GM19467 (cell line): ENCODE data around the gene LPP.

Source experiments
- ATAC-seq: cut with Tn5 transposase; IDR thresholded peaks from one replicate; pipeline ENCODE4 v1.9.1; 2021; ENCODE audit warnings: mild to moderate bottlenecking, moderate library complexity; ENCODE audit not compliant: unreplicated experiment

LPP gene

GRCh38 chr3:188218603-188219002 lies 64.6 kb downstream of the LPP start:
- no peak for ATAC-seq

DNA sequence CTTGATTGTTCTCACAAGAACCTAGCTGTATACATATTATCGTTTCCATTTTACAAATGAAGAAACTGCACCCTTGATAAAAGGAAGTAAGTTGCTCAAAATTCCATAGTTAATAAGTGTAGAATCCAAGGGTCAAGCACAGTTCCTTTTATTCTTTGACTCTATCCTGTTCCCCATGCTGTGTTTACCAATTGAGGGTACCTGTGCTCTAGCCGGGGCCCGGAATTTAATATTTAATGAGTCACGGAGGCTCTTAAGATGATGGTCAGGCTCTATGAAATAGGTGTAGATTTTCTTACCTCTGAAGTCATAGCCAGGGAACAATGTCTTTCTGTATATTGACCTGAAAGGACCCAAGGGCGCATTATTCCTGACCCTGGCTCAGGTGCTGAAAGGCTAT lies 65.2 kb downstream of the LPP start:
- ATAC-seq = no peak

GRCh38 chr3:188220097-188220788 lies 66.3 kb downstream of the LPP start:
- ATAC-seq = no peak

- no peak for ATAC-seq
Measured at GRCh38 chr3:188220988-188221818, 67.2 kb downstream of the LPP start.

GRCh38 chr3:188223936-188224335 lies 70.0 kb downstream of the LPP start:
- no peak for ATAC-seq

DNA sequence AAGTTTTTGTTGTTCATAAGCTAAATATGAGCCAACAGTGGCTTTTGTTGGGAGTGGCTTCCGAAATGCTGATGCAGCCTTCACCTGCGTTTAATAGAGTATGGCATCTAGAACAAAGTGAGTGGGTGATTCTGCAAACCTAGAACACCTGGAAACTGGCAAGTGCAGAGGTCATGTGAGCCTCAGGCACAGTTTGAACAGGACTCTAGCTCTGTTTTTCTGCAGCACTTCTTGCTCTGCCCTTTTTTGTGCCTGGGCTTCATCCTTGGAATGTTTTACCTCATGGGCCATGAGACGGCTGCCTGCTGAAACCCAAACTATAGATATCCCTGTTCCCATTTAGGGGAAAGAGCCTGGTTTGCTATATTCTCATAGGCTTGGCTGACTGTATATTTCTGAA lies 73.5 kb downstream of the LPP start:
- no peak for ATAC-seq

- ATAC-seq = no peak
Measured at GRCh38 chr3:188229177-188229576, 75.2 kb downstream of the LPP start.

- ATAC-seq = no peak
Measured at GRCh38 chr3:188229726-188230125, 75.8 kb downstream of the LPP start.

DNA sequence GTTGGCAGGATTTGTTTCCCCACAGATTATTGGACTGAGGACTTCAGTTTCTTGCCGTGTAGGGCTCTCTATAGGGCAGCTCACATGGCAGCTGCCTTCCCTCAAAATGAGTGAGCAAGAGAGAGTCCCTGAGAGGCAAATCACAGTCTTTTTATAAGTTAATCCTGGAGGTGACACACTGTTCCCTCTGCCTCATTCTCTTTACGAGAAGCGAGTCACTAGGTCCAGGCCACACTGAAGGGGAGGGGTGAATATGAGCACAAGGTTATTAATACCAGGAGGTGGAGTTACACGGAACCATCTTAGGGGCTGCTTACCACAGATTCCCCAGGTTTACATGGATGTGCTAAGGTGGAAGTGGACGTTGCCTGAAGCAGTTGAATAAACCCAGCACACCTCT lies 77.0 kb downstream of the LPP start:
- no peak for ATAC-seq

- no peak for ATAC-seq
Measured at GRCh38 chr3:188231456-188231855, 77.5 kb downstream of the LPP start.

DNA sequence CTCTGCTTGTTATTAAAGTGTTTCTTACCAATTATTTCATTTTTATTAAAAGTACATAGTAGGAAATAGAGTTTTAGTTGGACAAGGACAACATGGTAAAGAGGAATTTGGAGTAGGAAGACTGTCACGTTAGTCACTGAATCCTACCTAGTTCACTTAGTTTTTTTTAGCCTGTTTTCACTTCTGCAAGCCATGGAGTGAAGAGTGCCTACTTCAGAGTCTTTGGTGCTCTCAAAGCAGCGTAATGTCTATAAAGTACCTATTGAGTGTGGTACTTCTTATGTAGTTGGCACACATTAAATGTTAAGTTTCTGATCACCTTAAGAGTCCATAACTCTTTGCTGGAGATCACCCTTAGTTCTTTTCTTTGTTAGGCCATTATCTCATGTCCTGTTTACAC lies 78.7 kb downstream of the LPP start:
- no peak for ATAC-seq

GRCh38 chr3:188233320-188233719 lies 79.4 kb downstream of the LPP start:
- no peak for ATAC-seq

DNA sequence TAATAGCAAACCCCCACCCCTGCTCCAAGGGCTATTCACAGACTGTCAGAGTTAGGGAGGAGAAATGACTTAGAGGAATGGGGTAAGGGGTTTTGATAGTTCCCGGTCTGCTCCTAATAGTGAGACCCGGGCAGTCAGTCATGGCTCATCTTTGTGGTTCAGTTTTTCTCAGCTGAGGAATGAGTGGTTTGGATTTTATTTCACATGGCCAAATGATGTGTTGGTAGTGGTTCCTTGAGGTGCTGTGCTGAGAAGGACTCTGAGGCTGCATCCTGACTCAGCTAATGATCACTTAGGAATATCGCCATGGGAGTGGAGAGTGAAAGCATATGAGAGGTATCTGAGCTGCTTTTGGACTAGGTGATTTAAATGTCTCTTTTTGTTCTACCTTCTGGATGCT lies 80.2 kb downstream of the LPP start:
- ATAC-seq = no peak

GRCh38 chr3:188236271-188236670 lies 82.3 kb downstream of the LPP start:
- ATAC-seq = no peak

DNA sequence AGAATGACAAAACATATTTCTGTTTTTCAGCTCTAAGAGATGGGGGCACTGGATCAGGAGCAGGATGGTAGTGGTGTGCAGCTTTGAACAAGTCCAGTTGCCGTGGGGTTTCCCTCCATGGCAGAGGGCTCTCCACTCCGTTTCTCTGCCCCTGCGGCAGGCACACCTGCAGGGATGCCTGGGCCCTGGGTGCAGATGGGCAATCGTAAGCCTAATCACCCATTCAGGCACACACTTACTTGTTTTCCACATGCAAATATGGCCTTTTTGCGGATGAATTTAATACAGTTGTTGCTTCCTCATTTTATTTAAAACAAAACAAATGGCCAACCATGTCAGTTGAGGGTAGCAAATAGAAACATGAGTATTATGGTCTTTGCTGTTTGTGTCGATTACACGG lies 85.1 kb downstream of the LPP start:
- ATAC-seq = no peak

DNA sequence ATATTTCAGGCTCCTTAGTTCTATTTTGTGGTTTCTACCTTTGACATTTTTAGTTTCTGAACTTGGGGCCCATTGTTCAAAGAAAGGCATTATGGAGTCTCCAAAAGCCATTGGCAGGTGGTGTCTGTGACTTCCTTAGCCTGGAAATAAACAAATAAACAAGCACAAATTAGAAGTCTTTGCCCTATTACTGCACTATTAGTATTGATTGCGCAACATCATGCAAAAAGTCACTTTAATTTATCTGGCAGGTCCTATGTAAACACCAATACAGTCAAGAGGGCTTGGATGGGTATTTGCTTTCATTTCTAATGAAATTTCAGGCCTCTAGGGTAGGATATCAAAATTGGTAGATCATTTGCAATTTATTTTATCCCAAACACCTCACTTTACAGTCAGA lies 85.6 kb downstream of the LPP start:
- ATAC-seq = no peak

DNA sequence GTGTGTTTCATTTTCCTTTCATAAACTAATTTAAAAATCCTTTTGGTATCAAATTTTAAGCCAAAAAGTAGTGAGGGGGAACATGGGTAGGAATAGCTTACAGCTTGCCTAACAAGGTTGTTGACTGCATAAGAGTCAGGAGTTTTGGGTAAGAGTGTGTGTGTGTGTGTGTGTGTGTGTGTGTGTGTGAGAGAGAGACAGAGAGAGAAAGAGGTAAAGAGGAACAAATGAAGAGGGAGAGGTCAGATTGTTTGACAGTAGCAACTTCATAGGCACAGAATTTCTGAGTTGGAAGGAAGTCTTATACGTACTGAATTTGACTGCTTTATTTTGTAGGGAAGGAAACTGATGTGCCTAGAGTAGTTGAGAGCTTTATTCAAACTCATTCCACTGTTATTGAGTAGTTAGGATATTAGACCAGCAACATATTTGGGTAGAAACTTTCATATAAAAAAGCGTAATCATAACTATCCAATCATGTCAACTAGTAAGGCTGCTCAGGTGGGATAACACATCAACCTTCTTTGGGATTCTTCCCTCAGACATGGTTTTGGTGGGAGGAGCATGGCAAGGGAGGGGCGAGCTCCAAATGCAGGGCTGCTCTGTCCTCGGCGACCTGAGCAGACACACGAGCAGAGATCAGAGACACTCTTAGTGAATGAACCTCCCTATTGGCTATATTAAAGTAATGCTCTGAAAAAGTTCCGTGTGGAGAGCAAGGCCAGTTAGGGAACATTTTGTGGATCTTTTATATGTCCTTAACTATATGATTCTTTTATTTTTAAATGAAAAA lies 86.4 kb downstream of the LPP start:
- no peak for ATAC-seq

DNA sequence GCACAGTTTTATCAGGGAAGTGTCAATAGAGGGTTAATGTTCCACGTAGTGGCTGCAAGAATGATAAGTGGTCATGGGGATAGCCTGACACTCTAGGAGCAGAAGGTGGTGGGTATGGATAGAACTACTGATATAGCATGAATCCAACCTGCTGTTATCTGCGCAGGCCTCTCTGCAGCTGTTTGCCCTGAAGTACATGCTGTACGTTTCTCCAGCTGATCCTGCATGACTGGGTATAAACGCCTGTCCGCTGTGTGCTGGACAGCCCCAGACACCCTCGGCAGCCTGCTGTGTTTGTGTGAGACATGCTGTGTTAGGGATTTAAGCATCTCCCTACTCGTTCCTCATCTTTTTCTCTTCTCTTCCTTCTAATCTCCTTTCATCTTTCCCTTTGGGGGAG lies 87.1 kb downstream of the LPP start:
- ATAC-seq = no peak

DNA sequence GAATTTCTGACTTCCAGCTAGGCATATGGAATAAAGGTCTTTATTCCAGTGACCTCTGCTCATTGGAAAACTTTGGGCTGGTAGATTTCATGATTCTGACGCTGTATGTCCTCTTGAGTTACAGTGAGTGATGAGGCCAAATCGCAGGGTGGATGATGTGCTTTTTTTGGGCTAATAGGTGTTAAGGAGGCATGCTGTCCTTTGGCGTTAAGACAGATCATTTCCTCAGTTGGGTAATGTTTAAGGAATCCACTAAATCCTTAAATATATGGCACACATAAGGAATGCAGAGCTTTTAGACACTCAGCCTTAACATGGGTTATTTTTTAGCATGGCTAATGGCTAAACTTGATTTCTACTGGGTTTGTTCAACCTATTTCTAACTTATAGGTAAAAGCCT lies 87.9 kb downstream of the LPP start:
- no peak for ATAC-seq

- ATAC-seq = no peak
Measured at GRCh38 chr3:188242436-188243123, 88.6 kb downstream of the LPP start.

GRCh38 chr3:188243124-188243795 lies 89.3 kb downstream of the LPP start:
- ATAC-seq = no peak
